Neural cell (in vitro differentiated cells): ENCODE data around the gene ACBD6.

Experiments used
- EP300 ChIP-seq: fragments of 450-650 bp; conservative IDR thresholded peaks from 2 replicates; pipeline ENCODE4 v1.6.1; 2014; ENCODE audit warnings: antibody characterized with exemption, mild to moderate bottlenecking, moderate library complexity; ENCODE audit not compliant: poor library complexity, severe bottlenecking
- EZH2 ChIP-seq: fragments of 200-600, 300-800 bp; shearing (Covaris generic), sonication (generic); IDR thresholded peaks from 2 replicates; pipeline ENCODE4 v1.6.1; 2014; ENCODE audit warnings: antibody characterized with exemption, low read length, borderline replicate concordance, mild to moderate bottlenecking; ENCODE audit not compliant: insufficient read depth, poor library complexity, severe bottlenecking
- MXI1 ChIP-seq: fragments of 450-650 bp; conservative IDR thresholded peaks from 2 replicates; pipeline ENCODE4 v1.6.1; 2014; ENCODE audit warnings: antibody characterized with exemption, mild to moderate bottlenecking; ENCODE audit not compliant: poor library complexity, severe bottlenecking
- TF ChIP-seq, protein P1 (sequence below): fragments of 450-650 bp; IDR thresholded peaks from 2 replicates; pipeline ENCODE4 v1.5.1; 2014; ENCODE audit warnings: antibody characterized with exemption, mild to moderate bottlenecking, moderate library complexity; ENCODE audit not compliant: poor library complexity, severe bottlenecking

DNA sequence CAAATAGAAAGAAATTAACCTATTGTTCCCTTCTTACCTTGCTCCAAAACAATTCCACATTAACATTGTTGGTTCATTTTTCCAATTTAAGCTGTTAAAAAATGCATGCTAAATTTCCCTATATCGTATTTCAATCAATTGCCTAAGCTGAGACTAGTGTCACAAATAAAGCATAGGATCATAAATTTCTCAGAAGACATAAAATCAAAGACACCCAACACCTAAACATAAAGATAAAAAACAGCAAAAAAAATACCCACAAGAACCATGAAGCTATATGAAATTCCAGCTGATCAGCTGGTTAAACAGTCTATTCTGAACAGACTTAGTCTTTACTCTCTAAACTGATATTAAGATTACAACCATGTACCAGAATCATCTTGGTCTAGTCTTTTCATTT, 32.3 kb downstream of the ACBD6 start:
- TF ChIP-seq, protein P1, sequence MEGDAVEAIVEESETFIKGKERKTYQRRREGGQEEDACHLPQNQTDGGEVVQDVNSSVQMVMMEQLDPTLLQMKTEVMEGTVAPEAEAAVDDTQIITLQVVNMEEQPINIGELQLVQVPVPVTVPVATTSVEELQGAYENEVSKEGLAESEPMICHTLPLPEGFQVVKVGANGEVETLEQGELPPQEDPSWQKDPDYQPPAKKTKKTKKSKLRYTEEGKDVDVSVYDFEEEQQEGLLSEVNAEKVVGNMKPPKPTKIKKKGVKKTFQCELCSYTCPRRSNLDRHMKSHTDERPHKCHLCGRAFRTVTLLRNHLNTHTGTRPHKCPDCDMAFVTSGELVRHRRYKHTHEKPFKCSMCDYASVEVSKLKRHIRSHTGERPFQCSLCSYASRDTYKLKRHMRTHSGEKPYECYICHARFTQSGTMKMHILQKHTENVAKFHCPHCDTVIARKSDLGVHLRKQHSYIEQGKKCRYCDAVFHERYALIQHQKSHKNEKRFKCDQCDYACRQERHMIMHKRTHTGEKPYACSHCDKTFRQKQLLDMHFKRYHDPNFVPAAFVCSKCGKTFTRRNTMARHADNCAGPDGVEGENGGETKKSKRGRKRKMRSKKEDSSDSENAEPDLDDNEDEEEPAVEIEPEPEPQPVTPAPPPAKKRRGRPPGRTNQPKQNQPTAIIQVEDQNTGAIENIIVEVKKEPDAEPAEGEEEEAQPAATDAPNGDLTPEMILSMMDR: no peak
- no peak for TF ChIP-seq EZH2
- no peak for TF ChIP-seq EP300
- TF ChIP-seq MXI1: no peak
